GM23338 (cell line): Measurements from ENCODE around the gene SAMD4A. TPM values are rescaled to one million over a fixed set of nuclear protein-coding genes. Genes with fewer than 3 reads are reported as not detected.

Experiments
- ATAC-seq: fragments of 200-7000 bp; cut with Tn5 transposase; 3 replicates; pipeline ENCODE4 v1.9.1; 2020
- DNase-seq: peaks from one replicate; pipeline ENCODE4 v3.0.0-alpha.2; 2015; ENCODE audit warnings: low spot score
- H2AFZ ChIP-seq: fragments of 200-600 bp; sonication (generic); 2 replicates; pipeline ENCODE4 v1.8.0; 2016; ENCODE audit warnings: antibody characterized with exemption, mild to moderate bottlenecking, moderate library complexity
- H3F3A ChIP-seq: fragments of 200-600 bp; sonication (generic); replicated peaks from 2 replicates; pipeline ENCODE4 v1.8.0; 2017; ENCODE audit warnings: antibody characterized with exemption, mixed run types, low read depth
- H3K27ac ChIP-seq: fragments of 200-600 bp; sonication (generic); 2 replicates; pipeline ENCODE4 v1.6.1; 2016; ENCODE audit warnings: low read depth
- H3K27me3 ChIP-seq: fragments of 200-600 bp; sonication (generic); 2 replicates; pipeline ENCODE4 v1.8.0; 2016; ENCODE audit warnings: mild to moderate bottlenecking, mixed run types, moderate library complexity; ENCODE audit not compliant: insufficient read depth
- H3K36me3 ChIP-seq: fragments of 200-600 bp; sonication (generic); 2 replicates; pipeline ENCODE4 v1.8.0; 2016; ENCODE audit warnings: mild to moderate bottlenecking; ENCODE audit not compliant: insufficient read depth
- H3K4me1 ChIP-seq: fragments of 200-600 bp; sonication (generic); 2 replicates; pipeline ENCODE4 v1.8.0; 2016; ENCODE audit warnings: mild to moderate bottlenecking, moderate library complexity; ENCODE audit not compliant: insufficient read depth
- H3K4me2 ChIP-seq: fragments of 200-600 bp; sonication (generic); 2 replicates; pipeline ENCODE4 v1.7.1; 2017; ENCODE audit warnings: mixed run types
- H3K4me3 ChIP-seq: fragments of 200-600 bp; sonication (generic); 2 replicates; pipeline ENCODE4 v1.6.1; 2016; ENCODE audit warnings: mixed run types
- H3K79me2 ChIP-seq: fragments of 200-600 bp; sonication (generic); replicated peaks from 2 replicates; pipeline ENCODE4 v1.8.0; 2017; ENCODE audit warnings: mild to moderate bottlenecking; ENCODE audit not compliant: insufficient read depth
- H3K9me2 ChIP-seq: fragments of 200-600 bp; sonication (generic); 2 replicates; pipeline ENCODE4 v1.8.0; 2017; ENCODE audit not compliant: insufficient read depth
- H4K20me1 ChIP-seq: fragments of 200-600 bp; sonication (generic); replicated peaks from 2 replicates; pipeline ENCODE4 v1.8.0; 2017; ENCODE audit warnings: mild to moderate bottlenecking; ENCODE audit not compliant: insufficient read depth
- H3K27ac Mint-ChIP-seq: 2 replicates; pipeline ENCODE4 v1.8.0; 2020; ENCODE audit warnings: inconsistent platforms, mild to moderate bottlenecking, moderate library complexity, mixed read lengths
- H3K27me3 Mint-ChIP-seq: 3 replicates; pipeline ENCODE4 v1.8.0; 2022; ENCODE audit warnings: low read depth, mild to moderate bottlenecking, moderate library complexity, mixed read lengths, inconsistent platforms; ENCODE audit not compliant: insufficient read depth, poor library complexity
- H3K36me3 Mint-ChIP-seq: 3 replicates; pipeline ENCODE4 v1.8.0; 2021; ENCODE audit warnings: low read depth, mild to moderate bottlenecking, inconsistent platforms, moderate library complexity, mixed read lengths
- H3K4me1 Mint-ChIP-seq: 3 replicates; pipeline ENCODE4 v1.8.0; 2020; ENCODE audit warnings: mild to moderate bottlenecking, inconsistent platforms, mixed read lengths
- H3K4me3 Mint-ChIP-seq: 3 replicates; pipeline ENCODE4 v1.8.0; 2021; ENCODE audit warnings: moderate library complexity, mild to moderate bottlenecking, inconsistent platforms, mixed read lengths
- H3K9me3 Mint-ChIP-seq: 3 replicates; pipeline ENCODE4 v1.8.0; 2020; ENCODE audit warnings: moderate library complexity, mild to moderate bottlenecking, inconsistent platforms, mixed read lengths
- JUNB ChIP-seq: IDR thresholded peaks from one replicate; pipeline ENCODE4 v1.6.1; 2016; ENCODE audit warnings: antibody characterized with exemption; ENCODE audit not compliant: unreplicated experiment
- NANOG ChIP-seq: IDR thresholded peaks from 2 replicates; pipeline ENCODE4 v1.6.1; 2016; ENCODE audit warnings: antibody characterized with exemption, borderline replicate concordance
- STAT1 ChIP-seq: IDR thresholded peaks from one replicate; pipeline ENCODE4 v1.6.1; 2016; ENCODE audit warnings: antibody characterized with exemption; ENCODE audit not compliant: unreplicated experiment
- ZNF331 ChIP-seq: fragments of 250-450 bp; sonication (Bioruptor Pico); IDR thresholded peaks from 2 replicates; pipeline ENCODE4 v1.5.0; 2020; ENCODE audit warnings: low read depth, mild to moderate bottlenecking, moderate library complexity
- polyA plus RNA-seq: library from polyadenylated mRNA; unstranded; fragments of >200 nt; fragmentation: Nextera tagmentation; extraction: Ambion mirVana; gene quantifications from 2 replicates; pipeline ENCODE4 v1.2.1, GENCODE V29; 2016
- total RNA-seq: library from RNA; depleted of rRNA; stranded (reverse); fragments of >200 nt; shearing (Covaris generic); gene quantifications from 2 replicates; pipeline ENCODE4 v1.2.3, GENCODE V29; 2014
- TF ChIP-seq, protein P1 (sequence below), 2 experiments: fragments of 200-600 bp in 1 of 2; sonication (generic) in 1 of 2; conservative IDR thresholded peaks; 2 replicates each; pipeline versions ENCODE4 v1.5.1 to v1.6.1; 2016 to 2017; ENCODE audit warnings: antibody characterized with exemption in 2 of 2, low read depth in 2 of 2, mild to moderate bottlenecking in 2 of 2, moderate library complexity in 1 of 2
- TF ChIP-seq, protein P2 (sequence below): IDR thresholded peaks from one replicate; pipeline ENCODE4 v1.6.1; 2018; ENCODE audit warnings: antibody characterized with exemption; ENCODE audit not compliant: unreplicated experiment

SAMD4A gene
- total and polyA plus RNA-seq, 2 experiments from 2014 or later, result 1.6 to 6.9 TPM

DNA sequence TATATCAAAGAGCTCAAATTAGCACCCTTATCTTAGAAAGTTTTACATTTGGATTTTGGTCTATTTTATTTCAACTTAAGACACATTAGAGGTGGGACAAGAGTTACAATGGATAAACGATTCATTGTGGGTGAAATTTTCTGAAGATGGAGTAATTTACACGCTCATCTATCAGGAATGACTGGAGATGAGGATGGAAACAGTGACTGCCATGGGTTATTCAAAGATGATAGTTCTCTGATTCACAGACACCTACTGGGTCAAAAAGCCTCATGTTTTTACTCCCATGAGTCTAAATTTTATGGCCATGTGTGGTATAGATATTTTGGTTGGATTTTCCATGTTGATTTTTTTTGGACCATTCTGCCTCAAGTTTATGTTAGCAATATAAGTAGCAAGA, 22.1 kb downstream of the SAMD4A start (continued):
- TF ChIP-seq, protein P1, sequence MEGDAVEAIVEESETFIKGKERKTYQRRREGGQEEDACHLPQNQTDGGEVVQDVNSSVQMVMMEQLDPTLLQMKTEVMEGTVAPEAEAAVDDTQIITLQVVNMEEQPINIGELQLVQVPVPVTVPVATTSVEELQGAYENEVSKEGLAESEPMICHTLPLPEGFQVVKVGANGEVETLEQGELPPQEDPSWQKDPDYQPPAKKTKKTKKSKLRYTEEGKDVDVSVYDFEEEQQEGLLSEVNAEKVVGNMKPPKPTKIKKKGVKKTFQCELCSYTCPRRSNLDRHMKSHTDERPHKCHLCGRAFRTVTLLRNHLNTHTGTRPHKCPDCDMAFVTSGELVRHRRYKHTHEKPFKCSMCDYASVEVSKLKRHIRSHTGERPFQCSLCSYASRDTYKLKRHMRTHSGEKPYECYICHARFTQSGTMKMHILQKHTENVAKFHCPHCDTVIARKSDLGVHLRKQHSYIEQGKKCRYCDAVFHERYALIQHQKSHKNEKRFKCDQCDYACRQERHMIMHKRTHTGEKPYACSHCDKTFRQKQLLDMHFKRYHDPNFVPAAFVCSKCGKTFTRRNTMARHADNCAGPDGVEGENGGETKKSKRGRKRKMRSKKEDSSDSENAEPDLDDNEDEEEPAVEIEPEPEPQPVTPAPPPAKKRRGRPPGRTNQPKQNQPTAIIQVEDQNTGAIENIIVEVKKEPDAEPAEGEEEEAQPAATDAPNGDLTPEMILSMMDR (conservative IDR thresholded peaks at IDR 0.05; ENCODE audit: low read depth in 2 of 2), result no peak
- TF ChIP-seq JUNB (no peak), ZNF331 (no peak), STAT1 (no peak), NANOG (no peak)
- TF ChIP-seq, protein P2, sequence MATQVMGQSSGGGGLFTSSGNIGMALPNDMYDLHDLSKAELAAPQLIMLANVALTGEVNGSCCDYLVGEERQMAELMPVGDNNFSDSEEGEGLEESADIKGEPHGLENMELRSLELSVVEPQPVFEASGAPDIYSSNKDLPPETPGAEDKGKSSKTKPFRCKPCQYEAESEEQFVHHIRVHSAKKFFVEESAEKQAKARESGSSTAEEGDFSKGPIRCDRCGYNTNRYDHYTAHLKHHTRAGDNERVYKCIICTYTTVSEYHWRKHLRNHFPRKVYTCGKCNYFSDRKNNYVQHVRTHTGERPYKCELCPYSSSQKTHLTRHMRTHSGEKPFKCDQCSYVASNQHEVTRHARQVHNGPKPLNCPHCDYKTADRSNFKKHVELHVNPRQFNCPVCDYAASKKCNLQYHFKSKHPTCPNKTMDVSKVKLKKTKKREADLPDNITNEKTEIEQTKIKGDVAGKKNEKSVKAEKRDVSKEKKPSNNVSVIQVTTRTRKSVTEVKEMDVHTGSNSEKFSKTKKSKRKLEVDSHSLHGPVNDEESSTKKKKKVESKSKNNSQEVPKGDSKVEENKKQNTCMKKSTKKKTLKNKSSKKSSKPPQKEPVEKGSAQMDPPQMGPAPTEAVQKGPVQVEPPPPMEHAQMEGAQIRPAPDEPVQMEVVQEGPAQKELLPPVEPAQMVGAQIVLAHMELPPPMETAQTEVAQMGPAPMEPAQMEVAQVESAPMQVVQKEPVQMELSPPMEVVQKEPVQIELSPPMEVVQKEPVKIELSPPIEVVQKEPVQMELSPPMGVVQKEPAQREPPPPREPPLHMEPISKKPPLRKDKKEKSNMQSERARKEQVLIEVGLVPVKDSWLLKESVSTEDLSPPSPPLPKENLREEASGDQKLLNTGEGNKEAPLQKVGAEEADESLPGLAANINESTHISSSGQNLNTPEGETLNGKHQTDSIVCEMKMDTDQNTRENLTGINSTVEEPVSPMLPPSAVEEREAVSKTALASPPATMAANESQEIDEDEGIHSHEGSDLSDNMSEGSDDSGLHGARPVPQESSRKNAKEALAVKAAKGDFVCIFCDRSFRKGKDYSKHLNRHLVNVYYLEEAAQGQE, result no peak

DNA sequence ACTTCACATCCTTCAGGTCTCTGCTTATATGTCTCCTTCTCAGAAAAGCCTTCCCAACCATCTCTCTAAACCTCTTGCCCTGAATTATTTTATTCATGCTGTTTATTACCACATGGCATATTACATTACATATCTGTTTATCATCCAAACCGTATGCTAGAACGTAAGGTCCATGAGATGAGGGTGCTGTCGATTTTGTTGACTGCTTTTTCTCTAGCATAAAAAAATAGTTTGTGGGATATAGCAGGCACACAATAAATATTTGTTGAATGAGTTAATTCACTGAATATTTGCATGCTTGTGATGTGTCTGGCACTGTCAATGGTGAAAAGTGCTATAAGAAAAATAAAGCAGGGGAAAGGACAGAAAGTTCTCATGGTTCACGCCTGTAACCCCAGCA, 22.9 kb downstream of the SAMD4A start:
- H3K79me2 ChIP-seq, result no peaks in the 10 kb centered on the region; the same call in 1 of the 2 replicates
- no peaks in the 10 kb centered on the region for H4K20me1 ChIP-seq

More for the DNA sequence above, 22.9 kb downstream of the SAMD4A start:
- Histone ChIP-seq H3K4me1 (no peaks in the 10 kb centered on the region), H2AFZ (no peak overlapping the region), H3K9me2 (no peaks in the 10 kb centered on the region), H3K36me3 (no peaks in the 10 kb centered on the region), H3K27ac (no peak overlapping the region), H3K27me3 (no peaks in the 10 kb centered on the region), H3F3A (no peaks in the 10 kb centered on the region), H3K4me3 (no peak overlapping the region), H3K4me2 (no peak overlapping the region)
- ATAC-seq (no peak), DNase-seq (no peak)
- Mint-ChIP-seq H3K27me3 (peaks cover 5% of the 10 kb centered on the region), H3K27ac (no peak overlapping the region), H3K9me3 (no peaks in the 10 kb centered on the region), H3K4me1 (no peaks in the 10 kb centered on the region; the same call in 2 of the 3 replicates), H3K36me3 (no peaks in the 10 kb centered on the region), H3K4me3 (no peak overlapping the region)
- TF ChIP-seq, protein P1 (conservative IDR thresholded peaks at IDR 0.05; ENCODE audit: low read depth in 2 of 2), result no peak
- TF ChIP-seq, protein P2, result no peak
- no peak for TF ChIP-seq ZNF331
